Measurements from ENCODE around the gene ARMC8. TPM values are rescaled to one million over a fixed set of nuclear protein-coding genes. Genes with fewer than 3 reads are reported as not detected.

The ARMC8 gene
- total and polyA plus RNA-seq, 2 of the 8 experiments (the other 6 are each of a cell fraction or from before 2014, with no cell fraction given) = 47.3 to 58.5 TPM

DNA sequence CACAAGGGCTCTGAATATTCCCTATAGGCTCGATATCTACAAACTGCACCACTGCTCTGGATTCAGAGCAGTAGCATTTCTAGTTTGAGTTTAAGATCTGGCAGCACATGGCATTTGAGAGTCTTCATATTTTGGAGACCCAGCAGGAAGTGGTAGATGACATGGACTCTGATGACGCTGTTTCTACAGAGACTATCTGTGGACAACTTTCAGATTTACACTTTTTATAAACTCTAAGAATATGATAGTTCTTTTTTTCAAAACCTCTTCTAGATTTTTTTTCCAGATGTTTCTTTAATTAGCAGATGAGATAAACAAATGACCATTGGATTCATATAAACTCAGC lies 35.8 kb downstream of the ARMC8 start:
- Histone ChIP-seq H3K27ac (ENCODE audit: low read depth, low read length) (no peak overlapping the region), H2AFZ (ENCODE audit: low read length) (no peak overlapping the region), H2BK12ac (ENCODE audit: low read depth, low read length) (no peak overlapping the region), H4K20me1 (replicated peaks in 1 of 2; ENCODE audit: control insufficient read depth in 1 of 2, insufficient read depth in 2 of 2, low read length in 2 of 2) (peaks cover 0 to 2% of the 10 kb centered on the region in 2 experiments), H4K5ac (ENCODE audit: insufficient read length, low read depth, low read length) (no peak overlapping the region), H4K91ac (replicated peaks; ENCODE audit: insufficient read length, low read length) (no peak overlapping the region), H3K79me2 (ENCODE audit: control insufficient read depth in 1 of 2, insufficient read depth in 2 of 2, low read length in 2 of 2) (peaks cover 0 to 29% of the 10 kb centered on the region in 2 experiments; a peak in 2 of 4 replicates), H3K4me2 (ENCODE audit: insufficient read depth in 1 of 2, low read depth in 2 of 2, low read length in 2 of 2) (no peak overlapping the region), H3K36me3 (ENCODE audit: control insufficient read depth in 2 of 4, insufficient read depth in 4 of 4, low read length in 3 of 4) (peaks cover 7 to 46% (median 25%) of the 10 kb centered on the region in 4 experiments; a peak in 7 of 8 replicates), H3K9me3 (ENCODE audit: insufficient read depth in 2 of 2, low read depth in 1 of 2, low read length in 1 of 2) (no peaks in the 10 kb centered on the region), H3K18ac (ENCODE audit: extremely low read depth, low read length) (no peak overlapping the region), H3K9ac (replicated peaks in 1 of 4; ENCODE audit: extremely low read depth in 1 of 4, low read depth in 3 of 4, low read length in 3 of 4) (no peak overlapping the region), H3K4ac (replicated peaks; ENCODE audit: insufficient read length, low read depth, low read length) (no peak overlapping the region), H2BK20ac (ENCODE audit: low read length) (no peak overlapping the region), H2BK15ac (ENCODE audit: low read length) (no peak overlapping the region), H2BK5ac (ENCODE audit: low read depth, low read length) (no peak overlapping the region), H3K23me2 (ENCODE audit: low read depth, low read length) (no peaks in the 10 kb centered on the region), H3K4me1 (replicated peaks in 1 of 4; ENCODE audit: control insufficient read depth in 3 of 4, insufficient read depth in 4 of 4, low read length in 3 of 4) (no peaks in the 10 kb centered on the region), H2BK120ac (replicated peaks; ENCODE audit: low read depth, low read length) (no peak overlapping the region), H3K56ac (replicated peaks; ENCODE audit: insufficient read length, low read depth, low read length) (no peak overlapping the region), H2AK5ac (ENCODE audit: low read depth, low read length) (no peak overlapping the region), H4K8ac (ENCODE audit: extremely low read depth, insufficient read depth, low read length) (no peak overlapping the region), H3K4me3 (ENCODE audit: extremely low read depth in 1 of 4, insufficient read depth in 2 of 4, low read depth in 3 of 4, low read length in 4 of 4) (no peak overlapping the region), H3K14ac (ENCODE audit: insufficient read length) (no peak overlapping the region), H3K79me1 (ENCODE audit: low read depth, low read length) (no peaks in the 10 kb centered on the region; the same call in 1 of the 2 replicates), H3K27me3 (replicated peaks in 1 of 4; ENCODE audit: control insufficient read depth in 3 of 4, extremely low read depth in 1 of 4, insufficient read depth in 3 of 4, low read length in 3 of 4) (no peaks in the 10 kb centered on the region), H3K23ac (ENCODE audit: insufficient read length) (no peak overlapping the region)
- DNase-seq (ENCODE audit: low read depth in 1 of 2, low spot score in 2 of 2) = no peak
- ChIA-PET CTCF (ENCODE audit: partially characterized antibody) (interaction anchor here (0.9 kb wide), 1 partner anchor 104 kb away, joined by 4 read pairs; no protein-coding TSS in a partner anchor), POLR2A (ENCODE audit: partially characterized antibody) (no interaction called here)
- FAIRE-seq = no peak
- no peak for TF ChIP-seq BRCA1 (IDR thresholded peaks at IDR 0.05; ENCODE audit: low read depth, low read length)
- 91% methylated on average over 2 of the region's 2 CpGs; no CpG with 5 or more reads in 1 of the 2 experiments for WGBS, 2 experiments (ENCODE audit: extremely low coverage in 1 of 2, insufficient coverage in 1 of 2, insufficient read length in 1 of 2, insufficient replicate concordance in 2 of 2, low coverage in 1 of 2, low lambda C conversion rate in 2 of 2, missing lambda C conversion rate in 1 of 2)

Measured in H1 (cell line).